Activated T-helper 9 cell treated with anti-CD3 and anti-CD28 coated beads, Interleukin-2, amount 50 U/mL, for 16 hours (primary cell): Measurements from ENCODE around the gene PLA2G10.
"Not testable (repeated sequence)": the region's sequence is repeated elsewhere in the genome, so short reads cannot be mapped to it uniquely, and the experiment has no call there.

Experiments
- DNase-seq: peaks from one replicate; pipeline ENCODE4 v3.0.0-alpha.2; 2020; ENCODE audit warnings: low read depth

PLA2G10 gene

GRCh38 chr16:14694129-14694528 lies at the start of gene PLA2G10:
PLA2G10 (minus strand) TSS chr16:14694308; CDS start chr16:14694229, 79 bp downstream.
- not testable (repeated sequence) for DNase-seq

- not testable (repeated sequence) for DNase-seq
Measured at GRCh38 chr16:14742273-14743128, 48.4 kb upstream of the PLA2G10 start, which contains the start of gene NPIPA2. NPIPA2 (plus strand) TSS chr16:14742533; CDS start chr16:14748066, 5,533 bp downstream.

- not testable (repeated sequence) for DNase-seq
Measured at GRCh38 chr16:14741794-14742193, 47.7 kb upstream of the PLA2G10 start.

- DNase-seq = not testable (repeated sequence)
Measured at GRCh38 chr16:14740832-14741385, 46.8 kb upstream of the PLA2G10 start.

- not testable (repeated sequence) for DNase-seq
Measured at GRCh38 chr16:14733233-14733632, 39.1 kb upstream of the PLA2G10 start.

- DNase-seq = not testable (repeated sequence)
Measured at GRCh38 chr16:14703156-14704011, 9.3 kb upstream of the PLA2G10 start, which contains the start of gene NPIPA3. NPIPA3 (plus strand) TSS chr16:14703411; CDS start chr16:14708944, 5,533 bp downstream.

- DNase-seq = not testable (repeated sequence)
Measured at GRCh38 chr16:14702672-14703071, 8.6 kb upstream of the PLA2G10 start.

- not testable (repeated sequence) for DNase-seq
Measured at GRCh38 chr16:14701859-14702258, 7.8 kb upstream of the PLA2G10 start.

GRCh38 chr16:14685870-14686793 lies 8.0 kb downstream of the PLA2G10 start:
- DNase-seq = not testable (repeated sequence)

- DNase-seq = no peak
Measured at GRCh38 chr16:14682121-14682520, 12.0 kb downstream of the PLA2G10 start.

- no peak for DNase-seq
Measured at GRCh38 chr16:14681115-14681514, 13.0 kb downstream of the PLA2G10 start.

GRCh38 chr16:14680396-14680795 lies 13.7 kb downstream of the PLA2G10 start:
- DNase-seq = not testable (repeated sequence)

- no peak for DNase-seq
Measured at GRCh38 chr16:14678748-14679497, 15.2 kb downstream of the PLA2G10 start.

GRCh38 chr16:14677627-14678026 lies 16.5 kb downstream of the PLA2G10 start:
- no peak for DNase-seq

GRCh38 chr16:14676633-14677032 lies 17.5 kb downstream of the PLA2G10 start:
- no peak for DNase-seq

- no peak for DNase-seq
Measured at GRCh38 chr16:14672403-14672971, 21.6 kb downstream of the PLA2G10 start.

- no peak for DNase-seq
Measured at GRCh38 chr16:14669776-14670175, 24.3 kb downstream of the PLA2G10 start.

- DNase-seq = no peak
Measured at GRCh38 chr16:14668556-14669223, 25.4 kb downstream of the PLA2G10 start.
